Activated effector memory CD4-positive, alpha-beta T cell treated with Interleukin-2 at 50 U/mL for 16 hours (primary cell): Measurements from ENCODE around the gene NUP214.
A peak's percentile ranks its signal among the peaks of the same experiment; 100 is the strongest.
"Not testable (repeated sequence)": the region's sequence is repeated elsewhere in the genome, so short reads cannot be mapped to it uniquely, and the experiment has no call there.

Source experiments
- DNase-seq: peaks from one replicate; pipeline ENCODE4 v3.0.0-alpha.2; 2020

Gene NUP214

GRCh38 chr9:131161585-131161984, 36.2 kb downstream of the NUP214 start:
- no peak for DNase-seq

- no peak for DNase-seq
Measured at GRCh38 chr9:131162886-131163285, 37.5 kb downstream of the NUP214 start.

GRCh38 chr9:131165523-131165922, 40.1 kb downstream of the NUP214 start:
- no peak for DNase-seq

DNA sequence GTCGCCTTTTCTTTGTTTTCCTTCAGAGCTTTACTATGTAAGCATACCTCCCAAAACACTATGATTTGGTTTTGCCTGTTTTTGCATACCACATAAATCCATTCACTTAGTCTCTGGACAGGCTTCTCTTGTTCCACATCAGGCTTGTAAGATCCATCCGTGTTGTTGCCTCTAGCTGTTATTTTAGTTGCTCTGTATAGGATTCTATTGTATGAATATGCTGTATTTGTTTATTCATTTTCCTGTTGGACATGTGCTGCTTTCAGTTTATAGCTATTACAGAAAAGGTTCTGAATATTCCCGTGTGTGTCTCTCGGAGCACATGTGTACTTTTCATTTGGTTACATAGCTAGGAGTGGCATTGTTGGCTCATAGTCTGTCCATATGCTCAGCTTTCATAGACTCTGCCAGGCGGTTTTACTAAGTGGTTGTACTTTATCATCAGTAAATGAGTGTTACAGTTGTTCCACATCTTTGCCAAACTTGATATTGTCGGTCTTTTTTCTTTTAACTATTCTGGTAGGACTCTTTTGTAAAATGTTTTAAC, 41.8 kb downstream of the NUP214 start:
- DNase-seq: no peak

DNA sequence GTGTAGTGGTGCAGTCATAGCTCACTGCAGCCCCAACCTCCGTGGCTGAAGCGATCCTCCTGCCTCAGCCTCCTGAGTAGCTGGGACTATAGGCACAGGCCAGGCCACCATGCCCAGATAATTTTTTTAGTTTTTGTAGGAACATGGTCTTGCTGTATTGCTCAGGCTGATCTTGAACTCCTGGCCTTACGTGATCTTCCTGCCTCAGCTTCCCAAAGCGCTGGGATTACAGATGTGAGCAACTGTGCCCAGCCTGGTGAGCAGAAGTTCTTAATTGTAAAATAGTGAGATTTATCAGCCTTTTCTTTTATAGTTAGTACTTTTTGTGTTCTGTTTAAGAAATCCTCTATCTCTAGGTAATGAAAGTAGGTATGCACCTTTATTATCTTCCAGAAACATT, 42.5 kb downstream of the NUP214 start:
- no peak for DNase-seq

DNA sequence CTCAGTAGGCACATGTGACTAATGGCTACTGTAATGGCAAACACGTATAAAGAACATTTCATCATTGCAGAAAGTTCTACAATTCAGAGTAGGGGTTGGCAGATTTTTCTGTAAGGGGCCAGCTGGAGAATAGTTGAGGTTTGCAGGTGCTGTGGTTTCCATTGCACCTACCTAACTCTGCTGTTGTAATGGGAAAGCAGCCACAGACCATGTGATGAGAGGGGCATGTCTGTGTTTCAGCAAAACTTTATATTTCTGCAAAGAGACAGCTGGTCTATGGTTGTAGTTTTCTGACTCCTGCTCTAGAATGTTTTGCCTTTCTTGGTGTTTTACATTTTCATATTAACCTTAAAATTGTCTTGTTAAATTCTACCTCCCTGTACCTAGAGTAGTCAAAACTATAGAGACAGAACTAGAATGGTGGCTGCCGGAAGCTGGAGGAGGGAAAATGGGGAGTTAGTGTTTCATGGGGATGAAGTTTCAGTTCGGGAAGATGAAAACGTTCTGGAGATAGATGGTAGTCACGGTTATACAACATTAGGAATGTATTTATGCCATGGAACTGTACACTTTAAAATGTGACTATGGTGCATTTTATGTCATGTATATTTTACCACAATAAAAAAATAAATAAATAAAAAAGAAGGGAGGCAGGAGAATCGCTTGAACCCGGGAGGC, 44.3 kb downstream of the NUP214 start:
- DNase-seq: no peak

GRCh38 chr9:131173995-131174394, 48.6 kb downstream of the NUP214 start:
- DNase-seq: no peak

DNA sequence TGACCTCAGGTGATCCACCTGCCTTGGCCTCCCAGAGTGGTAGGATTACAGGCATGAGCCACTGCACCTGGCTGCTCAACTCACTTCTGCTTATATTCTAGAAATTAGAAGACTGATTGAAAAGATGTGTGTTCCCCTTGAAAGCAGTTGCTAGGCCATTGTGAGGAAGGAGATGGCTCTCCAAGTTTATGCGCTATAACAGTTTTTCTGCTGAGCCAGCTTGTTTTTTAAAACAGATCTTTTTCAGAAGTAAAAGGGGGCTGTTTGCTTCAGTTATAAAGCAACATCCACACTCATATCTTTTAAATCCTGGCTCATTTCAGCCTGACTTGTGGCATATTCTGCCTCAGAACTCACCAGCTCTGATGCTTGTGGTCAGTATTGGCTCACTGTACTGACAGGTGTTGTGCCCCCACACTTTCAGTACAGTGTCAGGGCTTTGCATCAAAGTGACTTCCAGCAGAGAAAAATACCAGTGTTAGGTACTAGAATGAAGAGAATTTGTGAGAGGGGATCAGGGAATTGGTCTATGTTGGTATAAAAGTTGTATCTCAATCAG, 49.4 kb downstream of the NUP214 start:
- no peak for DNase-seq

- DNase-seq: no peak
Measured at GRCh38 chr9:131177898-131178297, 52.5 kb downstream of the NUP214 start.

- DNase-seq: peak; percentile 59
Measured at GRCh38 chr9:131178382-131178781, 53.0 kb downstream of the NUP214 start.

GRCh38 chr9:131178926-131179325, 53.5 kb downstream of the NUP214 start:
- no peak for DNase-seq

DNA sequence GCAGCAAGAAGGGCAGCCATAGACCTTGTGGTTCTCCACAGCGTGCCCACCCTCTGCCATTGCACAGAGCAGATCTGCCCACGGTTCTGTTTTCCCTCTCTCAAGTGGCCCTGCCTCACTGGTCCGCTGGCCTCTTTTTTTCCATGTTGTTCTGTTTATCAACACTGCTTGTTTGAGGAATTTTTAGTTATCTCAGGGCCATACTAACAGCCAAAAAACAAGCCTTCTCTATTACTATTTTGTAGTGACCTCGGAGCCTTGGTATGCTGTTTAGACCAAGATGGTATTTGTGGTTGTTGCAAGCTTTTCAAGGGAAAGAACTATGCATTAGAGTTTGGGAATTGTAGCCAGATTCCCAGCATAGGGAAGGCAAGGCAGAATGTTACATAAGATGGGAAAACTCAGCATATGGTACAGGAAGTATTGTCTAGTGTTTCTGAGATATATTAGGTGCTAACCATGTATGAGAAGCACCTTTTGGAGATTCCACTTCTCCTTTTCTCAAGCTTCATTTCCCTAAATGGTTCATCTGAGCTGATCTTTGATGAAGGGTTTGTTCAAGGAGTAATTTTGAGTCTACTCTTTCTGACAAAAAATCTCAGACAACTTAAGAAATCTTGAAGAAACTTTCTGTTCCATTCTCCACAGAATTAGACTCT, 54.3 kb downstream of the NUP214 start:
- DNase-seq: no peak

DNA sequence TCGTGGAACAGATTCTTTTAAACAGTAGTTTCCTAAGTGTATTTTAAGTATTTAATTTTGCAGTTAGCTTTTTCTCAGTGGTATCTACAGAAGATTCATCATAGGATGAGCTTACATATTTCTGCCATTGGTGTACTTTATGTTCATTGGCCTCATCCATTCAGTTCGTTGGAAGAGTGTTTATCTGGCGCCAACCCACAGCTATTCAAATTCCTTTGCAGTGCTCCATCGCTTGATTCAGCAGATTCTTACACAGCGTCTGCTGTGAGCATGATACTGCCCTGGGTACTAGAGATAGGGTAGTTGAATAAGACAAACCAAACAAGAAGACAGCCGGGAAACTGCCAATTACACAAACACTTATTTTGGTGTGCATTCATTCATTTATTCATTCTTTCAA, 55.1 kb downstream of the NUP214 start:
- no peak for DNase-seq

- no peak for DNase-seq
Measured at GRCh38 chr9:131181091-131181681, 55.8 kb downstream of the NUP214 start.

GRCh38 chr9:131185924-131186323, 60.5 kb downstream of the NUP214 start:
- DNase-seq: no peak

DNA sequence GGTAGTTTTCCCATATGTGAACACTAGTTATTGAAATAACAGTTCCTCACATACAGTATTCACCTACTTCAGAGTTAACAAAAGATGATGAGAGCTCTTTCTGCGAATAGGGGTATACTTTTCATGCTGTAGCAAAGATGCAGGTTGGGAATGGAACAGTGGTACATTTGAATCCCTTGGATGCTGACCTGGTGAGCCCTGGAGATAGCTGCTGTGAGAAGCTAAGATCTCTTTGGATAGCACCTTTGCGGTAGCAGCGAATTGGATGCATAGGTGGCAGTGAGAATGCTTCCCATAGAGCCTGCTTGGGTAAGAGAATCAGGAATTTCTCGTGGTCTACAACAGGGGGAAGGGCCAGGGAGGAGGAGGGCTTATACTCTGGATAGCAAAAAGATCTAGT, 61.2 kb downstream of the NUP214 start:
- DNase-seq: no peak

DNA sequence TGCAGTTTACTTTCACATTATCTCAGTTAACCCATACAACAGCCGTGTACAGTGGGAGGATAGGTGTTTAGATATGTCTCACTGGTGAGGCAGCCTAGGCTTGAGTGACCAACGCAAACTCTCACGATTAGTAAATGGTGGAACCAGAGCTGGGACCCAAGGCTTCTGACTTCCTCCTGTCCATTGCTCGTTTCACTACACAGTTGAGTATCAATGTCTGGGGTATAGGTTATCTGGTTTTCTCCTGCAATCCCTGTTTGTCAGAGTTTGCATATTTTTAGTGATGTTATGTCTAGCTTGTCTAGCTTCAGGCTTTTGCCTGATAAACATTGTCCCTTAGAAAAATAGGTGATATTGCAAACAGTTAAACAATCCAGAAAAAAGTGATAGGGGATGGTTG, 62.6 kb downstream of the NUP214 start:
- no peak for DNase-seq

GRCh38 chr9:131188976-131189375, 63.6 kb downstream of the NUP214 start:
- DNase-seq: no peak

DNA sequence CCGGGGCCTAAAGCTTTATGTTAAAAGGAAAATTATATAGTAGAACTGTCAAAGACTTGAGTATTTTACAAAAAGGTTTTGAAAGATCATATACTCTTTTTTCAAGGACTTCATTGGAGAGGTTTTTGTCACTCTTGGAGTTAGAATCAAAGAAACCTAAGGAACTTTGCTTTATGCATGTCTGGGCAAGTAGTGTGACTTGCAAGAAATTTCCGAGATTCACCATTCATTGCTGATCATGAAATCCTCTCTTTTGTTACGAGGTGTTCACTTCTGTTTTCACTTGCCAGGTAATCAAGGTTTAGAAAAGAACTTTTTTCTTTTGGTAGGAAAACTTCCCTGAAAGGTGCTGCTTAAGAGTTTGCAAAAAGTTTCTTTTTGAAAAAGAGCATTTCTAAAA, 64.8 kb downstream of the NUP214 start:
- no peak for DNase-seq

- DNase-seq: not testable (repeated sequence)
Measured at GRCh38 chr9:131191032-131191431, 65.6 kb downstream of the NUP214 start.

- no peak for DNase-seq
Measured at GRCh38 chr9:131191857-131192256, 66.5 kb downstream of the NUP214 start.

GRCh38 chr9:131193051-131193450, 67.7 kb downstream of the NUP214 start:
- no peak for DNase-seq

GRCh38 chr9:131194762-131195161, 69.4 kb downstream of the NUP214 start:
- no peak for DNase-seq
